Hepatocyte (in vitro differentiated cells): ENCODE results near the gene MCM5. TPM values are rescaled to one million over a fixed set of nuclear protein-coding genes. Genes with fewer than 3 reads are reported as not detected.
"Not testable (repeated sequence)": the region's sequence is repeated elsewhere in the genome, so short reads cannot be mapped to it uniquely, and the experiment has no call there.

Experiments used
- DNase-seq: peaks from one replicate; pipeline ENCODE4 v3.0.0-alpha.2; 2016; ENCODE audit warnings: low spot score
- H2AFZ ChIP-seq: fragments of 200-600 bp; sonication (generic); 2 replicates; pipeline ENCODE4 v1.6.0; 2016; ENCODE audit warnings: antibody characterized with exemption, mild to moderate bottlenecking
- H3K27ac ChIP-seq: fragments of 200-600 bp; sonication (generic); 2 replicates; pipeline ENCODE4 v1.5.1; 2016; ENCODE audit warnings: mild to moderate bottlenecking
- H3K27me3 ChIP-seq: fragments of 200-600 bp; sonication (generic); 2 replicates; pipeline ENCODE4 v1.6.1; 2016
- H3K36me3 ChIP-seq: fragments of 200-600 bp; sonication (generic); replicated peaks from 2 replicates; pipeline ENCODE4 v1.5.1; 2016; ENCODE audit warnings: low read depth; ENCODE audit not compliant: insufficient read depth
- H3K4me1 ChIP-seq: fragments of 200-600 bp; sonication (generic); 2 replicates; pipeline ENCODE4 v1.5.1; 2016; ENCODE audit warnings: mild to moderate bottlenecking, moderate library complexity; ENCODE audit not compliant: insufficient read depth
- H3K4me2 ChIP-seq: fragments of 200-600 bp; sonication (generic); 2 replicates; pipeline ENCODE4 v1.6.0; 2016
- H3K4me3 ChIP-seq: fragments of 200-600 bp; sonication (generic); 2 replicates; pipeline ENCODE4 v1.5.1; 2016; ENCODE audit warnings: mild to moderate bottlenecking
- H3K79me2 ChIP-seq: fragments of 200-600 bp; sonication (generic); 2 replicates; pipeline ENCODE4 v1.6.0; 2017; ENCODE audit warnings: mild to moderate bottlenecking
- H3K9me2 ChIP-seq: fragments of 200-600 bp; sonication (generic); replicated peaks from 2 replicates; pipeline ENCODE4 v1.6.0; 2017; ENCODE audit warnings: mild to moderate bottlenecking; ENCODE audit not compliant: insufficient read depth
- H3K9me3 ChIP-seq: fragments of 200-600 bp; sonication (generic); 2 replicates; pipeline ENCODE4 v1.5.1; 2016; ENCODE audit warnings: low read depth, mild to moderate bottlenecking
- H4K20me1 ChIP-seq: fragments of 200-600 bp; sonication (generic); 2 replicates; pipeline ENCODE4 v1.6.0; 2016; ENCODE audit warnings: mild to moderate bottlenecking; ENCODE audit not compliant: insufficient read depth, poor library complexity, severe bottlenecking
- EZH2 ChIP-seq: fragments of 200-600 bp; sonication (generic); IDR thresholded peaks from 2 replicates; pipeline ENCODE4 v1.6.1; 2016; ENCODE audit warnings: antibody characterized with exemption, mild to moderate bottlenecking, borderline replicate concordance
- EZH2phosphoT487 ChIP-seq: fragments of 200-600 bp; sonication (generic); IDR thresholded peaks from one replicate; pipeline ENCODE4 v1.6.1; 2018; ENCODE audit warnings: antibody characterized with exemption, mild to moderate bottlenecking, low read depth, moderate library complexity; ENCODE audit not compliant: unreplicated experiment, severe bottlenecking
- WGBS: methylation state at CpG from one replicate; pipeline ENCODE4 v1.1.6; 2016; ENCODE audit warnings: low lambda C conversion rate; ENCODE audit errors: missing lambda C conversion rate; 5-methylcytosine and 5-hydroxymethylcytosine counted together
- polyA plus RNA-seq: library from polyadenylated mRNA; unstranded; fragments of >200 nt; fragmentation: Nextera tagmentation; extraction: Ambion mirVana; gene quantifications from 2 replicates; pipeline ENCODE4 v1.2.1, GENCODE V29; 2016
- total RNA-seq: library from RNA; depleted of rRNA; stranded (reverse); fragments of >200 nt; gene quantifications from 2 replicates; pipeline ENCODE4 v1.2.3, GENCODE V29; 2014
- TF ChIP-seq, protein P1 (sequence below): fragments of 200-600 bp; sonication (generic); IDR thresholded peaks from 2 replicates; pipeline ENCODE4 v1.5.1; 2016; ENCODE audit warnings: antibody characterized with exemption, mild to moderate bottlenecking; ENCODE audit not compliant: poor library complexity

The MCM5 gene
- total and polyA plus RNA-seq, 2 experiments from 2014 or later = 21.7 to 36.1 TPM

DNA sequence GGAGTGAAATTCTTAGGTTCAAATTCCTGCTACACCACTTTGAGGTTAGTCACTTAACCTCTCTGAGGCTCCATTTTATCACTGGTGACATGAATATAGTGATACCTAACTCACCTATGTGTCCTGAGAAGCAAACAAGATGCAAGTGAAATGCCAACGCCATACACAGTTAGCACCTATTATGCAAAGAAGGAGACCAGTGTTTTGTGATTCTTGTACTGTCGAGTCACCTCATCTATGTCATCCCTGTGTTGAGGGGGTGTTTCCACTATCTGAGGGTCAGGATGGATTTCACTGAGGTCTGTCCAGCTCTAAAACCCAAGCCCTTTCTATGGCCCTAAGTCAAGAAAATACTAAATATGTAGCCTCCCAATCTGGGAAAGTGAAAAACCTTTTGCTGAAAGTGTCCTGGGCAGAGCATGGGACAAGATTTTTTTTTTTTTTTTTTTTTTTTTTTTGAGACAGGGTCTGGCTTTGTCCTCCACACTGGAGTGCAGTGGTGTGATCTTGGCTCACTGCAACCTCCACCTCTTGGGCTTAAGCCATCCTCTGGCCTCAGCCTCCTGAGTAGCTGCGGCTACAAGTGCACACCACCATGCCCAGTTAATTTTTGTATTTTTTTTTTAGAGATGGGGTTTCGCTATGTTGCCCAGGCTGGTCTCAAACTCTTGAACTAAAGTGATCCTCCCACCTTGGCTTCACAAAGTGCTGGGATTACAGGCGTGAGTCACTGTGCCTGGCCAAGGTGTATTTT lies 5.0 kb upstream of the MCM5 start:
- H3K79me2 ChIP-seq = no peaks in the 10 kb centered on the region
- H3K4me2 ChIP-seq = no peak overlapping the region
- no peaks in the 10 kb centered on the region for H3K36me3 ChIP-seq
- no peaks in the 10 kb centered on the region for H3K9me2 ChIP-seq
- WGBS = 90% methylated on average over 5 of the region's 5 CpGs
- H3K4me3 ChIP-seq = no peak overlapping the region
- no peak overlapping the region for H2AFZ ChIP-seq
- no peaks in the 10 kb centered on the region for H4K20me1 ChIP-seq
- H3K9me3 ChIP-seq = no peaks in the 10 kb centered on the region
- no peak overlapping the region for H3K27ac ChIP-seq
- TF ChIP-seq, protein P1, sequence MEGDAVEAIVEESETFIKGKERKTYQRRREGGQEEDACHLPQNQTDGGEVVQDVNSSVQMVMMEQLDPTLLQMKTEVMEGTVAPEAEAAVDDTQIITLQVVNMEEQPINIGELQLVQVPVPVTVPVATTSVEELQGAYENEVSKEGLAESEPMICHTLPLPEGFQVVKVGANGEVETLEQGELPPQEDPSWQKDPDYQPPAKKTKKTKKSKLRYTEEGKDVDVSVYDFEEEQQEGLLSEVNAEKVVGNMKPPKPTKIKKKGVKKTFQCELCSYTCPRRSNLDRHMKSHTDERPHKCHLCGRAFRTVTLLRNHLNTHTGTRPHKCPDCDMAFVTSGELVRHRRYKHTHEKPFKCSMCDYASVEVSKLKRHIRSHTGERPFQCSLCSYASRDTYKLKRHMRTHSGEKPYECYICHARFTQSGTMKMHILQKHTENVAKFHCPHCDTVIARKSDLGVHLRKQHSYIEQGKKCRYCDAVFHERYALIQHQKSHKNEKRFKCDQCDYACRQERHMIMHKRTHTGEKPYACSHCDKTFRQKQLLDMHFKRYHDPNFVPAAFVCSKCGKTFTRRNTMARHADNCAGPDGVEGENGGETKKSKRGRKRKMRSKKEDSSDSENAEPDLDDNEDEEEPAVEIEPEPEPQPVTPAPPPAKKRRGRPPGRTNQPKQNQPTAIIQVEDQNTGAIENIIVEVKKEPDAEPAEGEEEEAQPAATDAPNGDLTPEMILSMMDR = no peak
- TF ChIP-seq EZH2 (no peak), EZH2phosphoT487 (no peak)
- H3K4me1 ChIP-seq = no peaks in the 10 kb centered on the region
- H3K27me3 ChIP-seq = no peaks in the 10 kb centered on the region
- no peak for DNase-seq

DNA sequence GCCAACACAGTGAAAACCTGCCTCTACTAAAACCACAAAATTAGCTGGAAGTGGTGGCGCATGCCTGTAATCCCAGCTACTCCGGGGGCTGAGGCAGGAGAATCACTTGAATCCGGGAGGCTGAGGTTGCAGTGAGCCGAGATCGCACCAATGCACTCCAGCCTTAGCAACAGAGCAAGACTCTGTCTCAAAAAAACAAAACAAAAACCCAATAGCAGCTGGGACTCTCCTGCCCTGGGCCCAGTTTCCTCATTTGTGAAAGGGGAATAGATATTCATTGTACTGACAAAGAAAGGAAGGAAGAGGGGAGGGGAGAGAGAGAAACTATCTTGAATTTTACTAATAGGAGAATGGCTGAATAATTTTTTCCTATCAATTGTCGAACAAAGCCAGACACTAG lies 3.3 kb upstream of the MCM5 start:
- H4K20me1 ChIP-seq, H3K36me3 ChIP-seq, H2AFZ ChIP-seq, H3K4me2 ChIP-seq, H3K4me3 ChIP-seq, H3K9me3 ChIP-seq, DNase-seq, H3K27me3 ChIP-seq, H3K9me2 ChIP-seq, H3K4me1 ChIP-seq, H3K27ac ChIP-seq: not testable (repeated sequence)
- 89% methylated on average over 6 of the region's 6 CpGs for WGBS
- H3K79me2 ChIP-seq = peaks cover 12% of the 10 kb centered on the region

DNA sequence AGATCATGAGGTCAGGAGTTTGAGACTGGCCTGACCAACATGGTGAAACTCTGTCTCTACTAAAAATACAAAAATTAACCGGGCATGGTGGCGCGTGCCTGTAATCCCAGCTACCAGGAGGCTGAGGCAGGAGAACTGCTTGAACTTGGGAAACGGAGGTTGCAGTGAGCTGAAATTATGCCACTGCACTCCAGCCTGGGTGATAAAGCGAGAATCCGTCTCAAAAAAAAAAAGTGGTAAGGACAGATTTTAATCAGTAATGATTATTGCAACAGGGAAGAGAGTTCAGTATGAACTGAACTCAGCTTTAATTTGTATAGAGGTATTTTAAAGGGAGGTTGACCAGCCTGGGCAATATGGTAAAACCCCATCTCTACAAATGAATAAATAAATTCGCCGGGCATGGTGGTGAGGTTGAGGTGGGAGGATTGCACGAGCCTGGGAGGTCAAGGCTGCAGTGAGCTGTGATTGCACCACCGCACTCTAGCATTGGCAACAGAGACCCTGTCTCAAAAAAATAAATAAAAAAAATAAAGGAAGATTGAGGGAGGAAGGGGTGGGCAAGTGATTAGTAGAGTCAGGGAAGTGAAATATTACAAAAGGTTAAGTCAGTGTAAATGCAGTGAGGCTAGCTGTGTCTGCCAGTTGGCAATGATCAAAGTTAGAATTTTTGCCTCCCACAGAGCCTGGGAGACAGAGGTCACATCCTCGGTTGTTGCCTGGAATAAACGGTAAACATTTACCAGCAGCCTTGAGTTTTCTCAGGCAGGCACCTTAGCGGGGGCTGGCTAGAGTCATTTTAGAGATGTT lies 2.6 kb upstream of the MCM5 start:
- Histone ChIP-seq H3K9me2 (no peaks in the 10 kb centered on the region), H2AFZ (no peak overlapping the region), H3K4me1 (peaks cover 8% of the 10 kb centered on the region), H3K4me3 (no peak overlapping the region), H3K79me2 (peaks cover 12% of the 10 kb centered on the region), H3K9me3 (no peaks in the 10 kb centered on the region), H4K20me1 (no peaks in the 10 kb centered on the region), H3K36me3 (no peaks in the 10 kb centered on the region), H3K4me2 (peak overlapping the region; percentile 65), H3K27me3 (no peaks in the 10 kb centered on the region), H3K27ac (peak overlapping the region; percentile 76)
- TF ChIP-seq EZH2phosphoT487 = no peak
- TF ChIP-seq, protein P1 = no peak
- TF ChIP-seq EZH2 = no peak
- 62% methylated on average over 13 of the region's 13 CpGs for WGBS
- peak; percentile 41 for DNase-seq

DNA sequence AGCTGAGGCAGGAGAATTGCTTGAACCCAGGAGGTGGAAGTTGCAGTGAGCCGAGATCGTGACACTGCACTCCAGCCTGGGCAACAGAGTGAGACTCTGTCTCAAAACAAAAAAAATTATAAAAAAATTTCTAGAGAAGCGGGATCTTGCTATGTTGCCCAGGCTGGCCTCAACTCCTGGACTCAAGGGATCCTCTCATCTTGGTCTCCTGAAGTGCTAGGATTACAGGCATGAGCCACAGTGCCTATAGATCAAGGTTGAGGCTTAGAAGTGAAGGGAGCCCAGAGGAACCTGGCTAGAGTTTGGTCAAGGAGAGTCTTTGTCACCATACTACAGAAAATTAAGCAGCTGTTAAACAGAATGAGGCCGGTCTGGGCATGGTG lies 1.4 kb upstream of the MCM5 start:
- no peak overlapping the region for H3K27ac ChIP-seq

More for the DNA sequence above, 1.4 kb upstream of the MCM5 start:
- Histone ChIP-seq H3K9me2 (no peaks in the 10 kb centered on the region), H3K9me3 (no peaks in the 10 kb centered on the region), H3K4me1 (peaks cover 8% of the 10 kb centered on the region), H4K20me1 (no peaks in the 10 kb centered on the region), H2AFZ (no peak overlapping the region), H3K36me3 (no peaks in the 10 kb centered on the region), H3K79me2 (peaks cover 12% of the 10 kb centered on the region), H3K27me3 (no peaks in the 10 kb centered on the region), H3K4me3 (no peak overlapping the region), H3K4me2 (no peak overlapping the region)
- TF ChIP-seq, protein P1 = no peak
- TF ChIP-seq EZH2phosphoT487 (no peak), EZH2 (no peak)
- WGBS = 100% methylated on average over 4 of the region's 4 CpGs
- DNase-seq = no peak
